ENCODE data around the gene CTAG1A.
"Not testable (repeated sequence)": the region's sequence is repeated elsewhere in the genome, so short reads cannot be mapped to it uniquely, and the experiment has no call there.

CTAG1A gene

GRCh38 chrX:154630949-154631348 is 46.0 kb downstream of the CTAG1A start:
- H3K4me3 ChIP-seq (ENCODE audit: low read depth in 1 of 2, low read length in 2 of 2); H3K9ac ChIP-seq (ENCODE audit: low read length); H3K9me3 ChIP-seq (ENCODE audit: low read length); H3K4me1 ChIP-seq (ENCODE audit: insufficient read depth, low read length); H3K36me3 ChIP-seq (ENCODE audit: insufficient read depth, low read length); H3K27ac ChIP-seq (ENCODE audit: low read depth, low read length); H3K27me3 ChIP-seq (ENCODE audit: control insufficient read depth in 1 of 2, insufficient read depth in 2 of 2, low read length in 2 of 2): not testable (repeated sequence)

GRCh38 chrX:154633661-154634060 is 48.7 kb downstream of the CTAG1A start:
- not testable (repeated sequence) for H3K9ac ChIP-seq (ENCODE audit: low read length); H3K27ac ChIP-seq (ENCODE audit: low read depth, low read length); H3K27me3 ChIP-seq (ENCODE audit: control insufficient read depth in 1 of 2, insufficient read depth in 2 of 2, low read length in 2 of 2); H3K9me3 ChIP-seq (ENCODE audit: low read length); H3K4me3 ChIP-seq (ENCODE audit: low read depth in 1 of 2, low read length in 2 of 2); H3K4me1 ChIP-seq (ENCODE audit: insufficient read depth, low read length); H3K36me3 ChIP-seq (ENCODE audit: insufficient read depth, low read length)
